ENCODE results near the gene ARHGEF10L. TPM values are rescaled to one million over a fixed set of nuclear protein-coding genes. Genes with fewer than 3 reads are reported as not detected.
"Not testable (repeated sequence)": the region's sequence is repeated elsewhere in the genome, so short reads cannot be mapped to it uniquely, and the experiment has no call there.

The ARHGEF10L gene
- total RNA-seq, 1 donor from 2014 or later, result 89.8 TPM

DNA sequence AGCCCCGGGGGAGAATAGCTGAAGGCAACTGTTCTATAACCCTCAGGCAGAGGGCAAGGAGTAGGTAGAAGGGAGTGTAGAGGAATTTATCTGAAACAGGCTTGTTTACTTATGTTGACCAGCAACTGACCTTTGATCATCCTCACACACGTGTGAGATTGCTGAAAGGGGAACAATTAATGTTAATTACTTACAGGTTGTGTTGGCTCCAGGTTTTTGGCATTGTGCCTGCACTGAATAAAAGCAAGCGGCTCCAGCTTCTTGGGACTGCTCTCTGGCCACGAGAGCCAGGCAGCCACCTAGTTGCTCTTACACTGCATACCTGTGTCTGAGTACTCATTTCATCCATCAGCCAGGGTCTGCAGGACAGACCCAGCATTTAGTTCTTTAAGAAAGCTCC, 41.3 kb upstream of the ARHGEF10L start:
- no peak for DNase-seq
- Mint-ChIP-seq H3K9me3 (ENCODE audit: unreplicated experiment) (peaks cover 4% of the 10 kb centered on the region), H3K4me3 (ENCODE audit: unreplicated experiment) (no peak overlapping the region), H3K36me3 (ENCODE audit: unreplicated experiment) (no peaks in the 10 kb centered on the region), H3K27ac (ENCODE audit: unreplicated experiment) (no peak overlapping the region), H3K4me1 (ENCODE audit: low read depth, unreplicated experiment) (peaks cover 5% of the 10 kb centered on the region), H3K27me3 (ENCODE audit: unreplicated experiment) (peaks cover 4% of the 10 kb centered on the region)
- TF ChIP-seq, protein P1, sequence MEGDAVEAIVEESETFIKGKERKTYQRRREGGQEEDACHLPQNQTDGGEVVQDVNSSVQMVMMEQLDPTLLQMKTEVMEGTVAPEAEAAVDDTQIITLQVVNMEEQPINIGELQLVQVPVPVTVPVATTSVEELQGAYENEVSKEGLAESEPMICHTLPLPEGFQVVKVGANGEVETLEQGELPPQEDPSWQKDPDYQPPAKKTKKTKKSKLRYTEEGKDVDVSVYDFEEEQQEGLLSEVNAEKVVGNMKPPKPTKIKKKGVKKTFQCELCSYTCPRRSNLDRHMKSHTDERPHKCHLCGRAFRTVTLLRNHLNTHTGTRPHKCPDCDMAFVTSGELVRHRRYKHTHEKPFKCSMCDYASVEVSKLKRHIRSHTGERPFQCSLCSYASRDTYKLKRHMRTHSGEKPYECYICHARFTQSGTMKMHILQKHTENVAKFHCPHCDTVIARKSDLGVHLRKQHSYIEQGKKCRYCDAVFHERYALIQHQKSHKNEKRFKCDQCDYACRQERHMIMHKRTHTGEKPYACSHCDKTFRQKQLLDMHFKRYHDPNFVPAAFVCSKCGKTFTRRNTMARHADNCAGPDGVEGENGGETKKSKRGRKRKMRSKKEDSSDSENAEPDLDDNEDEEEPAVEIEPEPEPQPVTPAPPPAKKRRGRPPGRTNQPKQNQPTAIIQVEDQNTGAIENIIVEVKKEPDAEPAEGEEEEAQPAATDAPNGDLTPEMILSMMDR (IDR thresholded peaks at IDR 0.05; ENCODE audit: partially characterized antibody, unreplicated experiment), result no peak

DNA sequence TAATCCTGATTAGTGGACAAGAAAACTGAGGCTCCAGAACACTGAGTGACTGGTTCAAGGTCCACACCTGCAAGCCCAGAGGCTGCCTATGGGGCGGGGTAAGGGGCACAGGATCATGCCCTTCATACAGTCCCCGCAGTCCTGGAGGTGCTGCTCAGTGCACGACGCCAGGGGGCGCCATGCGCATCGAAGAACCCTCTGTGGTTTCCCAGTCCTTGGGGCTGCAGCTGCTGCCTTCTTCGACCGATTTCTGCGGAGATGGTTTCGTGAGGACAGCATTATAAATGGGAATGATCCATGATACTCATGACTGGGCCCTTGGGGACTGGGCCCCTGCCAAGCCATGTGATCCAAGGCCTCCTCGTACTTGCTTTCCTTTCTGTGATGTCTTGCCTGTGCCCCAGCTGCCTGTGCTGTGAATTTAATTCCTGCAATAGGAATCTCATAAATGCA, 37.1 kb upstream of the ARHGEF10L start:
- Mint-ChIP-seq H3K27ac (ENCODE audit: unreplicated experiment) (no peak overlapping the region), H3K27me3 (ENCODE audit: unreplicated experiment) (peaks cover 2% of the 10 kb centered on the region), H3K4me3 (ENCODE audit: unreplicated experiment) (no peak overlapping the region), H3K9me3 (ENCODE audit: unreplicated experiment) (peaks cover 4% of the 10 kb centered on the region), H3K36me3 (ENCODE audit: unreplicated experiment) (no peaks in the 10 kb centered on the region), H3K4me1 (ENCODE audit: low read depth, unreplicated experiment) (peaks cover 5% of the 10 kb centered on the region)
- peak; percentile 96 for DNase-seq
- TF ChIP-seq, protein P1 (IDR thresholded peaks at IDR 0.05; ENCODE audit: partially characterized antibody, unreplicated experiment), result peak; percentile 97

DNA sequence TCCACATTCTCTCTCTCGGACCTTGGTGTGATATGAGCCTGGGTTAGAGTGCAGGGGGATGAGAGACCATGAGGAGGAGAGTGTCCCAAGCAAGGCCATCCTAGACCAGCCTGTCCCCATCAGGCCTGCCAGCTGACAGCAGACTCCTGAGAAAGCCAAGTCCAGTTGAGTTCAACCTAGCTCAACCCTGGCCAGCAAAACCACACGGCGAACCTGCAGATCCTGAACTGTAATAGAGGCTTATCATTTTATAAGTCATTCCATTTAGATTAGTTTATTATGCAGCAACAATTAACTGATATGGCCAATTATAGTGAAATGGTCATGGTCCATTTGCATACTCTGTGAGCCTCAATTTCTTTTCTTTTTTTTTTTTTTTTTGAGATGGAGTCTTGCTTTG, 36.4 kb upstream of the ARHGEF10L start:
- TF ChIP-seq, protein P1 (IDR thresholded peaks at IDR 0.05; ENCODE audit: partially characterized antibody, unreplicated experiment), result no peak
- no peak overlapping the region for H3K27ac Mint-ChIP-seq (ENCODE audit: unreplicated experiment)
- no peak for DNase-seq
- H3K4me1 Mint-ChIP-seq (ENCODE audit: low read depth, unreplicated experiment), result peaks cover 5% of the 10 kb centered on the region
- H3K4me3 Mint-ChIP-seq (ENCODE audit: unreplicated experiment), result no peak overlapping the region
- H3K27me3 Mint-ChIP-seq (ENCODE audit: unreplicated experiment), result no peaks in the 10 kb centered on the region
- no peaks in the 10 kb centered on the region for H3K9me3 Mint-ChIP-seq (ENCODE audit: unreplicated experiment)
- no peaks in the 10 kb centered on the region for H3K36me3 Mint-ChIP-seq (ENCODE audit: unreplicated experiment)

DNA sequence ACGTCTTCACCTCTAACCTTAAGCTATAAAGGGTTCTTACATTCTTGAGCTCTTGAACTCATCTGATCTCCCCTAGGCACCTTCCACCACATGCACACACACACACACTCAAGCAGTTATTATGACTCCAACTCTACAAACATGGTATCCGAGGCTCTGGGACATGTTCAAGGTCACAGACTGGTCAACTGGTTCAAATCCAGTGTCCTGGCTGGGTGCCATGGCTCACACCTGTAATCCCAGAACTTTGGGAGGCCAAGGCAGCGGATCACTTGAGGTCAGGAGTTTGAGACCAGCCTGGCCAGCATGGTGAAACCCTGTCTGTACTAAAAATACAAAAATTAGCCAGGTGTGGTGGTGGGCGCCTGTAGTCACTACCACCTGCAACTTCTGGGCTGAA, 32.3 kb upstream of the ARHGEF10L start:
- H3K27me3 Mint-ChIP-seq (ENCODE audit: unreplicated experiment); H3K36me3 Mint-ChIP-seq (ENCODE audit: unreplicated experiment); DNase-seq; H3K4me1 Mint-ChIP-seq (ENCODE audit: low read depth, unreplicated experiment); H3K9me3 Mint-ChIP-seq (ENCODE audit: unreplicated experiment); H3K27ac Mint-ChIP-seq (ENCODE audit: unreplicated experiment); H3K4me3 Mint-ChIP-seq (ENCODE audit: unreplicated experiment): not testable (repeated sequence)

DNA sequence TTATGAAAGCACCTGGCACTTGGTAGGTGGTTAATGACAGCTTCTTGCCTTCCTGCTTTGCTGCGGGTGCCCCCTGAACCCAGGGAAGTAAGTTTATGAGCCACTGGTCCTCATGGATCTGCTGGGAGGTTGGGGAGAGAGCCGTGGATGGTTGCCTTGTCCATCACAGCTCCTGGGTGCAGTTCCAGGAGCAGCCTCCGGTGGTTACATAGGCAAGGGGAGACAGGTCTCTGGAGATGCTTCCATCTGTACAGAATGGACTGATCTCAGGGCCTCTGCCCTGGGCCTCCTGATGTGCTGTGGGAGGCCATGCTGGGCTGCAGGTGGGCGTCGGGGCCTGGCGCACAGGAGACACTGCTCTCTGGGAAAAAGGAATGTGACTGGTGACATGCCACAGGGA, 31.6 kb upstream of the ARHGEF10L start:
- TF ChIP-seq, protein P1 (IDR thresholded peaks at IDR 0.05; ENCODE audit: partially characterized antibody, unreplicated experiment), result no peak
- H3K36me3 Mint-ChIP-seq (ENCODE audit: unreplicated experiment), result no peaks in the 10 kb centered on the region
- H3K27me3 Mint-ChIP-seq (ENCODE audit: unreplicated experiment), result no peaks in the 10 kb centered on the region
- DNase-seq, result no peak
- peaks cover 2% of the 10 kb centered on the region for H3K4me1 Mint-ChIP-seq (ENCODE audit: low read depth, unreplicated experiment)
- no peak overlapping the region for H3K4me3 Mint-ChIP-seq (ENCODE audit: unreplicated experiment)
- no peaks in the 10 kb centered on the region for H3K9me3 Mint-ChIP-seq (ENCODE audit: unreplicated experiment)
- H3K27ac Mint-ChIP-seq (ENCODE audit: unreplicated experiment), result no peak overlapping the region

DNA sequence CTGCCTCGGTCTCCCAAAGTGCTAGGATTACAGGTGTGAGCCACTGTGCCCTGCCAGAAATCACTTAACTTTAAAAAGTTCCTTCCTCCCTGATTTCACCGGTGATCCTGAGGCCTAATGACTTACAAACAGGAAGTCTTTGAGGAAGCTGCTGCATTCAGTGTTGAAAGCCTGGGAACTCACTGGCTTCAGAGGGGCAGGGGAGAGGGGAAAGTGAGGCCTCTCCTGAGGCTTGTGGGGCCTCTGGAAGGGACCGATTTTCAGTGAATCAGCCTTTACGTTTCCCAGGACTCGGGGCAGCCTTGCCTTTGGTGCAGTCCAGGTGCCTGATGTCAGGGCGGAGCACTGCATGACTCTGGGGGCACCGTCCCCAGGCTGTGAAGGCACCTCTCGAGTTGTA, 30.1 kb upstream of the ARHGEF10L start:
- DNase-seq, result no peak
- H3K36me3 Mint-ChIP-seq (ENCODE audit: unreplicated experiment), result no peaks in the 10 kb centered on the region
- TF ChIP-seq, protein P1 (IDR thresholded peaks at IDR 0.05; ENCODE audit: partially characterized antibody, unreplicated experiment), result no peak
- H3K27me3 Mint-ChIP-seq (ENCODE audit: unreplicated experiment), result no peaks in the 10 kb centered on the region
- no peak overlapping the region for H3K4me3 Mint-ChIP-seq (ENCODE audit: unreplicated experiment)
- H3K9me3 Mint-ChIP-seq (ENCODE audit: unreplicated experiment), result no peaks in the 10 kb centered on the region
- no peak overlapping the region for H3K27ac Mint-ChIP-seq (ENCODE audit: unreplicated experiment)
- no peaks in the 10 kb centered on the region for H3K4me1 Mint-ChIP-seq (ENCODE audit: low read depth, unreplicated experiment)

Measured in glutamatergic neuron (in vitro differentiated cells).